Measurements from ENCODE around the gene NBPF6.
"Not testable (repeated sequence)": the region's sequence is repeated elsewhere in the genome, so short reads cannot be mapped to it uniquely, and the experiment has no call there.

GRCh38 chr1:108433404-108433803, 16.7 kb upstream of the NBPF6 start:
- TF ChIP-seq CTCF, POLR2AphosphoS5, POLR2A (IDR thresholded peaks at IDR 0.05): not testable (repeated sequence)

Data from stomach (tissue), 4 donors.